ENCODE data around the gene PPP1R9B. TPM values are rescaled to one million over a fixed set of nuclear protein-coding genes. Genes with fewer than 3 reads are reported as not detected.

PPP1R9B gene
- total RNA-seq, 2 donors from 2014 or later, result 36.2 to 79.7 TPM

- Histone ChIP-seq H3K9me3 (no peaks in the 10 kb centered on the region), H3K4me3 (no peak overlapping the region), H3K27ac (no peak overlapping the region), H3K27me3 (replicated peaks; ENCODE audit: insufficient read depth) (no peaks in the 10 kb centered on the region), H3K36me3 (no peaks in the 10 kb centered on the region), H3K4me1 (replicated peaks) (no peaks in the 10 kb centered on the region)
- no peak for DNase-seq (ENCODE audit: low spot score)
- WGBS, result 79% methylated on average over 15 of the region's 17 CpGs
- TF ChIP-seq CTCF (IDR thresholded peaks at IDR 0.05) (no peak), POLR2A (IDR thresholded peaks at IDR 0.05) (no peak), POLR2AphosphoS5 (IDR thresholded peaks at IDR 0.05) (no peak)
- intact Hi-C loops (cut with DNase I), result loop anchor here (2.0 to 5.0 kb wide), 2 partner anchors 37 to 45 kb away; partner anchors contain the start of gene PPP1R9B
Observed at GRCh38 chr17:50115756-50116155, 34.7 kb downstream of the PPP1R9B start.

GRCh38 chr17:50114849-50115357, 35.6 kb downstream of the PPP1R9B start:
- Histone ChIP-seq H3K27me3 (replicated peaks; ENCODE audit: insufficient read depth) (no peaks in the 10 kb centered on the region), H3K36me3 (no peaks in the 10 kb centered on the region), H3K4me3 (no peak overlapping the region), H3K27ac (no peak overlapping the region), H3K9me3 (no peaks in the 10 kb centered on the region), H3K4me1 (replicated peaks) (no peaks in the 10 kb centered on the region)
- TF ChIP-seq CTCF (IDR thresholded peaks at IDR 0.05) (peak in 2 of 4 experiments; percentile 31 to 43), POLR2A (IDR thresholded peaks at IDR 0.05) (no peak)
- intact Hi-C loops (cut with DNase I), result loop anchor here (2.0 to 5.0 kb wide), 2 partner anchors 37 to 46 kb away; partner anchors contain the start of gene PPP1R9B
- no peak for DNase-seq (ENCODE audit: low spot score)
- WGBS, result 26% methylated on average over 6 of the region's 6 CpGs

GRCh38 chr17:50114401-50114800, 36.1 kb downstream of the PPP1R9B start:
- no peaks in the 10 kb centered on the region for H3K36me3 ChIP-seq
- no peak overlapping the region for H3K4me3 ChIP-seq
- intact Hi-C loops (cut with DNase I), result loop anchor here (2.0 kb wide), 1 partner anchor 46 kb away; no protein-coding TSS in a partner anchor
- TF ChIP-seq POLR2A (IDR thresholded peaks at IDR 0.05) (no peak), POLR2AphosphoS5 (IDR thresholded peaks at IDR 0.05) (no peak)
- H3K4me1 ChIP-seq (replicated peaks), result no peaks in the 10 kb centered on the region
- no peaks in the 10 kb centered on the region for H3K27me3 ChIP-seq (replicated peaks; ENCODE audit: insufficient read depth)
- DNase-seq (ENCODE audit: low spot score), result no peak
- no peaks in the 10 kb centered on the region for H3K9me3 ChIP-seq
- 84% methylated on average over 4 of the region's 4 CpGs for WGBS
- H3K27ac ChIP-seq, result no peak overlapping the region

GRCh38 chr17:50113624-50114320, 36.7 kb downstream of the PPP1R9B start:
- no peak for DNase-seq (ENCODE audit: low spot score)
- Histone ChIP-seq H3K36me3 (no peaks in the 10 kb centered on the region), H3K9me3 (no peaks in the 10 kb centered on the region), H3K27ac (no peak overlapping the region), H3K4me3 (no peak overlapping the region), H3K27me3 (replicated peaks; ENCODE audit: insufficient read depth) (no peaks in the 10 kb centered on the region), H3K4me1 (replicated peaks) (no peaks in the 10 kb centered on the region)
- WGBS, result 83% methylated on average over 7 of the region's 7 CpGs
- TF ChIP-seq CTCF (IDR thresholded peaks at IDR 0.05) (no peak), POLR2A (IDR thresholded peaks at IDR 0.05) (no peak)
- intact Hi-C loops (cut with DNase I), result loop anchor here (2.0 kb wide), 1 partner anchor 47 kb away; no protein-coding TSS in a partner anchor

- intact Hi-C loops (cut with DNase I), result no loop called here
Observed at GRCh38 chr17:50112694-50113093, 37.8 kb downstream of the PPP1R9B start.

More at GRCh38 chr17:50112694-50113093, 37.8 kb downstream of the PPP1R9B start:
- WGBS, result 54% methylated on average over 17 of the region's 17 CpGs
- Histone ChIP-seq H3K9me3 (no peaks in the 10 kb centered on the region), H3K4me3 (no peak overlapping the region), H3K36me3 (no peaks in the 10 kb centered on the region), H3K4me1 (replicated peaks) (no peaks in the 10 kb centered on the region), H3K27ac (peak overlapping the region; percentile 48 to 77), H3K27me3 (replicated peaks; ENCODE audit: insufficient read depth) (no peaks in the 10 kb centered on the region)
- TF ChIP-seq CTCF (IDR thresholded peaks at IDR 0.05) (no peak), POLR2A (IDR thresholded peaks at IDR 0.05) (no peak), POLR2AphosphoS5 (IDR thresholded peaks at IDR 0.05) (no peak)
- DNase-seq (ENCODE audit: low spot score), result no peak

All from prostate gland (tissue), 2 donors.